Measurements from ENCODE around the gene VKORC1.
"Not testable (repeated sequence)": the region's sequence is repeated elsewhere in the genome, so short reads cannot be mapped to it uniquely, and the experiment has no call there.

Gene VKORC1

GRCh38 chr16:31106509-31107464 is 12.2 kb upstream of the VKORC1 start:
- no peak for DNase-seq

- peak; percentile 62 for DNase-seq
Observed at GRCh38 chr16:31105677-31106213, 11.1 kb upstream of the VKORC1 start.

DNA sequence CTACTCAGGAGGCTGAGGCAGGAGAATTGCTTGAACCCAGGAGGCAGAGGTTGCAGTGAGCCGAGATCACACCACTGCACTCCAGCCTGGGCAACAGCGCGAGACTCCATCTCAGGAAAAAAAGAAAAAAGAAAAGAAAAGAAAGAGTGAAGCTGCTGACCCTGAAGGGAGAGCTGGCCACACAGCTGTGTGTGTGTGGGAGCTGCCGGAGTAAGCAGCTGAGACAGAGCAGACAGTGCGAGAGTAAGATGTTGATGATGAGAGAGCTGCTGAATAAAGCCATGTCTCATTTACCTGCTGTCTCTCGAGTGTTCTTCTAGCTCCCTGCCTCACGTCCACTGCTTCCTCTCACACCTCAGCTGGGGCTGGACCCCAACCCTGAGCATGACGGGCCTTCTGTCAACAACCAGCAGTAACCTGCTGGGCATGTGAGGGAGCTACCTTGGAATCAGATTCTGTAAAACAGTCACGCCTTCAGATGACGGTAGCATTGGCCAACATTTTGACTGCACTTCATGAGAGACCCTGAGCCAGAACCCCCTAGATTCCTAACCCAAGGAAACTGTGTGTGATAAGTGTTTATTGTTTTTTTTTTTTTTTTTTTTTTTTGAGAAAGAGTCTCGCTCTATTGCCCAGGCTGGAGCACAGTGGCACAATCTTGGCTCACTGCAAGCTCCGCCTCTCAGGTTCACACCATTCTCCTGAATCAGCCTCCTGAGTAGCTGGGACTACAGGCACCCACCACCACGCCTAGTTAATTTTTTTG is 6.5 kb upstream of the VKORC1 start:
- DNase-seq = not testable (repeated sequence)

GRCh38 chr16:31099860-31100638 is 5.5 kb upstream of the VKORC1 start:
- no peak for DNase-seq

DNA sequence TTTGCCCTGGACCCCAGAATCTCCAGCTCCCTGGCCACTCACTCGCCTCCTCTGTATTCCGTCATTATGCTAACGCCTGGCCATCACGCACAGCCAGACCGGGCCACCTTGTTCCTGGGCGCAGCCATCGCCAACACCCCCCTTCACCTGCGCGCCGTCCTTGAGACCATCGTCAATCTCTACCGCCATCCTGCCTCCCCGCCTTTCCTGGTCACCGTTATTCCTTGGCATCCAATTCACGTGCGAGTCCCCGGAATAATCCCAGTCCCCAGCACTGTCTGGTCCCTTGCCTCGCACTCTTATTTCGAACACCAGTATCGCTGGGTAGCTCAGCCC is 541 bp downstream of the VKORC1 start:
- DNase-seq = no peak

GRCh38 chr16:31093132-31093703 is 1.4 kb downstream of the VKORC1 start:
- no peak for DNase-seq

DNA sequence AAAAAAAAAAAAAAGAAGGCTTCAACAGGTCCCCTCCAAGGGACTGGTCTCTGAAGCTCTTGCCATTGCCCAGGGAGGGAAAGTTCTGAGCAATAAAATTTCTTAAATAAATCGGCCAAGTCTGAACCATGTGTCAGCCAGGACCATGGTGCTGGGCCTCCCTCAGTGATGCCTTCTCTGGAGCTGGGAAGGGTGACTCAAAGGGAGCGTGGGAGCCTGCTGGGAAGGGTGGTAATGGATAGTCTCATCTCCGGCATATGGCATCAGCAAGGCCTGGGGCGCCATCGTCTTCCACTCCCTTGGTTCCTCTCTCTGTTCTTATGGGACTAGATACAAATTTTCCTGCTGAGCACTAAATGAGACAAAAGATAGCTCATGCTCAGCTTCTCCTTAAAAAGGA is 2.3 kb downstream of the VKORC1 start:
- no peak for DNase-seq

DNA sequence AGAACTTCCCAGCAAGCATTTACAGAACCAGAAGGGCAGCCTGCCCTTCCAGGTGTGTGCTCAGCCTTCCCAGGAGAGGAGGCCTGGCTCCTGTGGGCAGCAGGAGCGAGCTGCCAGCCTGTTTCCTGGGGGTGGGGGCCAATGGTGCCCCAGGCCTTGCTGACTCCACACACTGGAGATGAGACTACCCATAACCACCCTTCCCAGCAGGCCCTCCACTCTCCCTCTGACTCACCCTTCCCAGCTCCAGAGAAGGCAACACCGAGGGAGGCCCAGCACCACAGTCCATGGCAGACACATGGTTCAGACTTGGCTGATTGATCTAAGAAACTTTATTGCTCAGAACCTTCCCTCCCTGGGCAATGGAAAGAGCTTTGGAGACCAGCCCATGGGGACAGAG is 4.1 kb downstream of the VKORC1 start:
- no peak for DNase-seq

- DNase-seq = no peak
Observed at GRCh38 chr16:31089199-31089598, 5.4 kb downstream of the VKORC1 start.

- peak; percentile 49 for DNase-seq
Observed at GRCh38 chr16:31088459-31089183, 6.0 kb downstream of the VKORC1 start, which contains the start of gene PRSS53. Gene PRSS53, minus strand, starts transcription at chr16:31088943. Its CDS starts 134 bp downstream, at chr16:31088809.

DNA sequence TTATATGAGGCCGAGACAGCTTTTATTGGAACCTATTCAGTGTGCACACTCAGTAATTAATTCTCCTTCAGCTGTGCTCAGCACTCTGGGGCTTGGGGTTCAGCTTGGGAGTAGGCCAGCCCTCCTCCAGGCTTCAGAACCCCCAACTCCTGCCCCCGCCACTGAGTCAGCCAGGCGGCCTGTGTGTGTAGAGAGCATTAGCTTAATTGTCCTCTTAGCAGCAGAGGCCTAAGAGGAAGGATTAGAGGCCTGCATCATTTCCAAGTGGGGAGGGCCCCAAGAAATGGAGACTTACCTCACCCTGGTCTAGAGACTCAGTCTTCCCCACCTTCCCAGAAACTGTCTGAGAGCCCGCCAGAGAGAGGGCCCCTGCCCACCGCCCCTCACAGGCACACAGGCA is 6.6 kb downstream of the VKORC1 start:
- no peak for DNase-seq

GRCh38 chr16:31087481-31087880 is 7.1 kb downstream of the VKORC1 start:
- DNase-seq = no peak

- DNase-seq = no peak
Observed at GRCh38 chr16:31086629-31086906, 8.0 kb downstream of the VKORC1 start.

DNA sequence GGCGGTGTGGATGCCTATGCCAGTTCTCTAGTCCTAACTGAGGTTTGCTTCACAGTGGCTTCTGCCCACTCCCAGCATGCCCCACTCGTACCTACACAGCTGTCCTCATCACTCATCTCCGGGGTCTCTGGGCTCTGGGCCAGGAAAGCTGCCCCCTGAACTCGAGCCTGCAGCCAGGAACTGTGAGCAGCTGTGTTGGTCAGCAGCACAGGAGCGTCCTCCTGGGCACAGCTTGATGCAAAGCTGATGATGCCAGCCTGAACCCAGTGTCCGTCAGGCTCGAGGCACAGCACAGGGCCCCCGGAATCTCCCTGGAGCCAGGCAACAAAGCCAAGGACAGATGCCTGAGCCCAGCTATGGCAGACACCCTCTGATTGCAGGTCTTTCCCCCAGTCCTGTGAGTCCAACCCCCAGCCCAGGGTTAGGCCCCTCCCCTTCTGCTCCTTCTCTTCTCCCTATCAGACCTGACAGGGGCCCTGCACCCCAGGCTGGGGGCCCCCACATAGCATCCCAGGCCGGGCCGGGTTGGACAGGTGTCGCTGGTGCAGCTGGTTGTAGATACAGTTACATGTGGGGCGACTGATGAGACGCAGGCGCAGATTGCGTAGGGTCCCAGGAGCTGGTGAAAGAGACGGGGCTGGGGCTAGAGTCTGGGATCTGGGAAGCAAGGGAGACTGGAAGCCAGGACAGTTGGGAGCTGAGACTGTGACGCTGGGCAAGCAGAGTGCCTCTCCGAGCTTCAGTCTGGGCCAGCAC is 8.5 kb downstream of the VKORC1 start:
- DNase-seq = no peak

DNA sequence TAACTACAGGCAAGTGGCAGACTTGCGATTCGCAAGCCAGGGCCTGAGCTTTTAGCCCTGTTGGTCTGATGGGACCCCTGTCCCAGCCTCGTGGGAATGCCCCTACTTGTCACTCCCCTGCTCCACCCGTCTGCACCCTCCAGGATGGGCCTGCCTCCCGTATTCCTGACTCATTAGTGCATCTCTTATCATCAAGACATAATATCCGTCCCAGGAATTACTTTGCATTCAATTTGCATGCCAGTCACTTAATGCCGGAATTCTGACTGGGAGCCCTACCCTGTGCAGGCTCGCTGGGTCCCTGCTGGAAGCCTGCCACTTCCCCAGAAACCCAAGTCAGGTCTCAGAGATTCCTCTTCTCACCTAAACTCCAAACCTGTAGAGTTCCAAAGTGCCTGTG is 9.2 kb downstream of the VKORC1 start:
- no peak for DNase-seq

DNA sequence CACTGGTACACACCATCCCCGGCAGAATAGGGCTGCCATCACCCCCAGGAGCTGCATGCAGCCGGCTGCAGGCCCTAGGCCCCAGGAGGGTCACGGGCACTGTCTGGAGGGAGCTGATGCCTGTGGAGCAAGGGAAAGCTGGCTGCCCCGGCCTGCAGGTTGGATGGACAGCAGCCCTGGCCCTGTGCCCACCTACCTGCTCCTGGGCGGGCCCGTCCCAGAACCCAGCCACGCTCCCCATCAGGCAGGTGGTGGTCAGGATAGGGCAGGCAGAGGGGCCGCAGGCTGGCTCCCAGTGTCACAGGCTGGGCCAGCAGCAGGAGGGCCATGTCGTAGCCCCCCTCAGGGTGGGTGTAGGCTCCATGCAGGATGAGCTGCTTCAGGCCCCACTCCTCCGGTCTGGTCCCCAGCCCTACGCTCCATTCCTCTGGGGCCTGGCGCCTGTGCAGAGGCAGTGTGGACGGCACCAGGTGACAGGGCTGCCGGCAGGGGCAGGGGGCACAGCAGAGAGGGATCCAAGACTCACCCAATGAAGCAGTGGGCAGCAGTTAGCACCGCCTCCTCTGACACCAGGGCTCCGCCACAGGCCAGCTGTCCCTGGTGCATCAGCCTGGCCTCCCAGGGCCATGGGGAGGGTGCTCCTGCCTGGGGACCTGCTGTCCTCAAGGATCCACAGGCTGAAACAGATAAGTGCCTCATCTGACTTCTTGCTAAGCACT is 9.9 kb downstream of the VKORC1 start:
- DNase-seq = no peak

DNA sequence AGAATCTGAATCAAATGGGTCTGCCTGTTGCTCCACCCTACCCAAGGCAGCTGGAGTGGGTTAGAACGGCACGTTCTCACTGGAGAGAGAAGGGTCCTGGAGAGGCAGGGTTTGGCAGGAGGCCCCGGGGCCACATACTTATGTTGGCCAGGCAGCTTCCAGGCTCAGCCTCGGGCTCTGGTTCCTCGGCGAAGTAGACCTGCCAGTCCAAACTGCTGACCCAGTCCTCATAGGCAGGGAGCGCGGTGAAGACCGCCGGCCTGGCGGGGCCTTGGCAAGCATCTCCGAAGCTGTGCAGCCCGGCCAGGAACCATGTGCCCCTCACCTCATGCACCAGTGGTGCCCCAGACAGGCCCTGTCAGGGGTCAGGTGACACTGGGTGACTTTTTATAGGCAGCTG is 10.6 kb downstream of the VKORC1 start:
- DNase-seq = no peak

- DNase-seq = no peak
Observed at GRCh38 chr16:31083556-31083955, 11.0 kb downstream of the VKORC1 start.

GRCh38 chr16:31083081-31083480 is 11.5 kb downstream of the VKORC1 start:
- DNase-seq = no peak

DNA sequence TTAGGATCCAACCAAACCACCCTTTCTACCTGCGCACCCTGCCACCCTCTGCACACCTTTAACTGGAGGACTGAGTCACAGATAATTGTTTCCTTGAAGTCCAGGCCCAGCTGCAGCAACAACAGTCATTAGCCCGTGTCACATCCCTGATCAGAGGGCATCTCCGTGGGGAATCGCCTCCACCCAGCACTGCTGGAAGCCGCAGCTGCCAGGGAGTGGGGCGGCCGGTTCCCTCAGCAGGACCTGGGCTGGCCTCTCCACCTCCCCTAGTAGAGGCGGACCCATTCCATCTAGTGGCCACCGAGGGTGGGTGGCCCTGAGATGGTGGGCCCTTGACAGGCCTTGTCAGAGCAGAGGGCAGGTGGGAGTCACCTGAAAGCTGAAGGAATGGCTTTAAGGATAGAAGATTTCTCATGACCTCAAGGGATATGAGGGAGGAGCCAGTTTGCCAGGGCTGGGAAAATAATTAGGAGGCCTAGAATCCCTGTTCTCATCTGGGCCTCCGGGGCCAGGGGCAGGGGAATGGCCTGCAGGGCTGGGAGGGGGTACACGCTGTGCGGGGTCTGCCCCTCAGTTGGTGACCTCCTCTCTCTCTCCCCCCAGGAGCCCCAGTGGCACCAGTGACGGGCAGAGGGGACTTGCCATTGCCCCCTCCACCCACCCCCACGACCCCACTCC is 12.1 kb downstream of the VKORC1 start:
- DNase-seq = no peak

All from SHP77 treated with DMSO at 0.1 percent for 48 hours (cell line).